Sigmoid colon (tissue), 7 donors: Measurements from ENCODE around the gene ASPRV1. TPM values are rescaled to one million over a fixed set of nuclear protein-coding genes. Genes with fewer than 3 reads are reported as not detected.
A peak's percentile ranks its signal among the peaks of the same experiment; 100 is the strongest.

Experiments
- DNase-seq: peaks from one replicate; pipeline ENCODE4 v3.0.0-alpha.2; 2019
- H3K27ac ChIP-seq, 4 donors: fragments of 200-600 bp; sonication (generic); one replicate each; pipeline ENCODE4 v1.5.1; 2016 to 2019; ENCODE audit warnings: mild to moderate bottlenecking in 1 of 4
- H3K27me3 ChIP-seq, 3 donors: fragments of 200-600 bp; sonication (generic); one replicate each; pipeline ENCODE4 v1.5.1; 2019; ENCODE audit warnings: mild to moderate bottlenecking in 1 of 3
- H3K36me3 ChIP-seq, 4 donors: fragments of 200-600 bp; sonication (generic); one replicate each; pipeline ENCODE4 v1.5.1; 2016 to 2019
- H3K4me1 ChIP-seq, 4 donors: fragments of 200-600 bp; sonication (generic); one replicate each; pipeline ENCODE4 v1.5.1; 2017 to 2019
- H3K4me3 ChIP-seq, 4 donors: fragments of 200-600 bp; sonication (generic); one replicate each; pipeline ENCODE4 v1.5.1; 2017 to 2019; ENCODE audit warnings: mild to moderate bottlenecking in 2 of 4, moderate library complexity in 1 of 4
- H3K9me3 ChIP-seq, 4 donors: fragments of 200-600 bp in 3 of 4; sonication (generic) in 3 of 4; one replicate each; pipeline versions ENCODE4 v1.5.1 to v1.6.1; 2013 to 2019
- CTCF ChIP-seq, 4 experiments: fragments of 450-650 bp in 3 of 4; fragments of 200-600 bp in 1 of 4; IDR thresholded peaks; one replicate each; pipeline ENCODE4 v1.5.1; 2016 to 2019; ENCODE audit warnings: antibody characterized with exemption in 4 of 4, mild to moderate bottlenecking in 3 of 4, moderate library complexity in 2 of 4
- EP300 ChIP-seq, 4 donors: sonication (generic); formaldehyde crosslinking; IDR thresholded peaks; one replicate each; pipeline ENCODE4 v1.6.1; 2017; ENCODE audit warnings: antibody characterized with exemption in 4 of 4
- POLR2A ChIP-seq, 2 donors: fragments of 450-650 bp; IDR thresholded peaks; one replicate each; pipeline ENCODE4 v1.6.1; 2016; ENCODE audit warnings: antibody characterized with exemption in 2 of 2, mild to moderate bottlenecking in 2 of 2, moderate library complexity in 2 of 2
- POLR2AphosphoS5 ChIP-seq, 4 donors: sonication (generic); formaldehyde crosslinking; IDR thresholded peaks; one replicate each; pipeline ENCODE4 v1.6.1; 2017; ENCODE audit warnings: antibody characterized with exemption in 4 of 4
- WGBS, 2 donors: extraction: QIAGEN DNeasy Blood & Tissue Kit; methylation state at CpG; one replicate each; pipeline ENCODE4 v1.1.7; 2013; 5-methylcytosine and 5-hydroxymethylcytosine counted together
- intact Hi-C: fragments of 100-400 bp; cut with DNase I; formaldehyde crosslinking; loops from one replicate; pipeline ENCODE4 v1.15.1; 2023
- polyA plus RNA-seq, 3 donors: library from polyadenylated mRNA; stranded (reverse); fragments of 200-250 nt; gene quantifications; one replicate each; pipeline ENCODE4 v1.2.3, GENCODE V29; 2013
- total RNA-seq, 4 donors: library from RNA; depleted of rRNA; stranded (reverse); fragments of >200 nt; gene quantifications; one replicate each; pipeline ENCODE4 v1.1.0, GENCODE V29; 2016
- donor health status: healthy with polysubstance abuse.
- donor health status: Bipolar disorder and iron deficiency.
- donor health status: healthy.

ASPRV1 gene
- total and polyA plus RNA-seq, 7 donors = 1.1 to 1.4 (median 1.2) TPM

DNA sequence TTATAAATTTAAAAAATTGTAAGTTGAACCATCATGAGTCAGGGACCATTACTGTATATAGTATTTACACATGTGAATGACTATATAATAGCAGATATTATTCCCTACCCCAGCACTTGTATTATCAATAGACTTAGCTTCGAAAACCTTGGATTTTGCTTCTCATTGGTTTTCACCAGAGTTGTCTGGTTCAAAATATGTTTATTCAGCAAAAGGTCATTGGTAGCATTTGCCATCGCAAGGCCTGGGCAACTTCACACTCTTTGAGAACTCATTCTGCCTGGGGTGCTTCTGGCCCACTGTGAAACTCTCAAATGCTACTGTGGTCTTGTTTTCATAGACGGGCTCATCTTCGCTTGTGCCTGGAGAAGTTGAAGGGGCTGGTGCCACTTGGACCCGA is 26.4 kb downstream of the ASPRV1 start:
- Histone ChIP-seq H3K4me3 (no peak overlapping the region), H3K27me3 (no peaks in the 10 kb centered on the region), H3K4me1 (no peaks in the 10 kb centered on the region), H3K9me3 (no peaks in the 10 kb centered on the region), H3K27ac (no peak overlapping the region), H3K36me3 (peaks cover 18 to 58% (median 35%) of the 10 kb centered on the region in 4 donors)
- no peak for DNase-seq
- WGBS, 2 donors = 96% methylated on average over 5 of the region's 5 CpGs
- intact Hi-C loops = no loop called here
- no peak for TF ChIP-seq POLR2AphosphoS5 (IDR thresholded peaks at IDR 0.05)

DNA sequence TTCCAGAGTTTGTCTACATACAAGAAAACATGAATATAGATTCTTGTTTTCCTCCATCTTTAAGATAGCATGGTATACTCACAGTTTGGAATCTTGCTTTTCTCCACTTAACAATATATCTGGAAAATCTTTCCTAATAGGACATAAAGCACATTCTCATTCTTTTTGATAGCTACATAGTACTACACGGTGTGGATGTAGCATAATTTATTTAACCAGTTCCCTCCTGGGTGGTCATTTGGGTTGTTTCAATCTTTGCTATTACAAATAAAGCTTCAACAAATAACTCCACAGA is 26.9 kb downstream of the ASPRV1 start:
- Histone ChIP-seq H3K9me3 (no peaks in the 10 kb centered on the region), H3K4me3 (no peak overlapping the region), H3K36me3 (peaks cover 18 to 54% (median 35%) of the 10 kb centered on the region in 4 donors), H3K27ac (peak overlapping the region in 2 of 4 donors; percentile 4 to 22), H3K27me3 (no peaks in the 10 kb centered on the region), H3K4me1 (no peaks in the 10 kb centered on the region)
- TF ChIP-seq CTCF (IDR thresholded peaks at IDR 0.05) (no peak), POLR2AphosphoS5 (IDR thresholded peaks at IDR 0.05) (no peak), EP300 (IDR thresholded peaks at IDR 0.05) (no peak), POLR2A (IDR thresholded peaks at IDR 0.05) (no peak)
- intact Hi-C loops = no loop called here
- 80 to 83% methylated on average over 1 of the region's 1 CpG for WGBS, 2 donors
- DNase-seq = no peak

- no peak overlapping the region for H3K4me3 ChIP-seq
- DNase-seq = no peak
- 63 to 68% methylated on average over 4 of the region's 4 CpGs for WGBS, 2 donors
- intact Hi-C loops = no loop called here
- H3K4me1 ChIP-seq = no peaks in the 10 kb centered on the region
- no peak for TF ChIP-seq POLR2A (IDR thresholded peaks at IDR 0.05)
- TF ChIP-seq CTCF (IDR thresholded peaks at IDR 0.05) = no peak
- TF ChIP-seq POLR2AphosphoS5 (IDR thresholded peaks at IDR 0.05) = no peak
- no peak for TF ChIP-seq EP300 (IDR thresholded peaks at IDR 0.05)
- no peaks in the 10 kb centered on the region for H3K27me3 ChIP-seq
- no peaks in the 10 kb centered on the region for H3K9me3 ChIP-seq
- peaks cover 16 to 50% (median 35%) of the 10 kb centered on the region in 4 donors for H3K36me3 ChIP-seq
- peak overlapping the region in 2 of 4 donors; percentile 4 to 22 for H3K27ac ChIP-seq
Observed at GRCh38 chr2:69933839-69934613, 27.4 kb downstream of the ASPRV1 start.

- no peak for TF ChIP-seq POLR2AphosphoS5 (IDR thresholded peaks at IDR 0.05)
- no peak for TF ChIP-seq EP300 (IDR thresholded peaks at IDR 0.05)
- no peak for TF ChIP-seq POLR2A (IDR thresholded peaks at IDR 0.05)
- TF ChIP-seq CTCF (IDR thresholded peaks at IDR 0.05) = no peak
- Histone ChIP-seq H3K27ac (peak overlapping the region in 2 of 4 donors; percentile 4 to 22), H3K27me3 (no peaks in the 10 kb centered on the region), H3K9me3 (no peaks in the 10 kb centered on the region), H3K4me1 (no peaks in the 10 kb centered on the region), H3K36me3 (peaks cover 12 to 43% (median 30%) of the 10 kb centered on the region in 4 donors), H3K4me3 (no peak overlapping the region)
- intact Hi-C loops = no loop called here
- no peak for DNase-seq
Observed at GRCh38 chr2:69933254-69933828, 28.1 kb downstream of the ASPRV1 start.

DNA sequence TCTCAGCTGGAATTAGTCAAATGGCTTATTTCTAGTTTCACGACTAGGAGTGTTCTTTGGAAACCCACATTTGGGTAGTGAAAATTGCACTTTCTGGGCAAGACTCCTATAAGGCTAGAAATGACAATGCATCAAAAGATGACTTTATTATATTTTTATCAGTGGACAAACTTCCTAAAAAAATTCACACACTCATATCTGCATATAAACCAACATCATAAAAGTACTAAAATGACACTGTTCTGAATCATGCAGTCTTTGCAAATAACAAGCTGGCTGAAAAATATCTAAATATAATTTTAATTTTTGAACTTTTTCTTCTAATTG is 28.9 kb downstream of the ASPRV1 start:
- TF ChIP-seq CTCF (IDR thresholded peaks at IDR 0.05) (no peak), EP300 (IDR thresholded peaks at IDR 0.05) (no peak), POLR2AphosphoS5 (IDR thresholded peaks at IDR 0.05) (no peak), POLR2A (IDR thresholded peaks at IDR 0.05) (no peak)
- 63 to 83% methylated on average over 1 of the region's 1 CpG for WGBS, 2 donors
- Histone ChIP-seq H3K27me3 (no peaks in the 10 kb centered on the region), H3K27ac (no peak overlapping the region), H3K9me3 (no peaks in the 10 kb centered on the region), H3K4me1 (no peaks in the 10 kb centered on the region), H3K36me3 (peaks cover 6 to 35% (median 23%) of the 10 kb centered on the region in 4 donors), H3K4me3 (no peak overlapping the region)
- intact Hi-C loops = no loop called here
- no peak for DNase-seq
